GM18907 (cell line): ENCODE results near the gene SMIM41.

Experiments
- ATAC-seq: cut with Tn5 transposase; IDR thresholded peaks from one replicate; pipeline ENCODE4 v1.9.1; 2021; ENCODE audit warnings: mild to moderate bottlenecking, moderate library complexity; ENCODE audit not compliant: unreplicated experiment

The SMIM41 gene

GRCh38 chr12:52079576-52080402 lies at the start of gene SMIM41:
Gene SMIM41 (plus strand): TSS chr12:52079704. CDS start chr12:52079780, 76 bp downstream.
- ATAC-seq = no peak

GRCh38 chr12:52032446-52032803 lies 47.1 kb upstream of the SMIM41 start:
- ATAC-seq = no peak

- peak; percentile 90 for ATAC-seq
Measured at GRCh38 chr12:52032804-52033445, 46.6 kb upstream of the SMIM41 start.

- no peak for ATAC-seq
Measured at GRCh38 chr12:52033446-52034140, 45.9 kb upstream of the SMIM41 start.

- ATAC-seq = no peak
Measured at GRCh38 chr12:52035190-52035589, 44.3 kb upstream of the SMIM41 start.

- ATAC-seq = no peak
Measured at GRCh38 chr12:52035926-52036325, 43.6 kb upstream of the SMIM41 start.

- peak; percentile 36 for ATAC-seq
Measured at GRCh38 chr12:52036587-52037171, 42.8 kb upstream of the SMIM41 start.

GRCh38 chr12:52037248-52037861 lies 42.1 kb upstream of the SMIM41 start:
- no peak for ATAC-seq

GRCh38 chr12:52038447-52038846 lies 41.1 kb upstream of the SMIM41 start:
- ATAC-seq = no peak

GRCh38 chr12:52041035-52041434 lies 38.5 kb upstream of the SMIM41 start:
- no peak for ATAC-seq

GRCh38 chr12:52041695-52042123 lies 37.8 kb upstream of the SMIM41 start:
- ATAC-seq = no peak

- ATAC-seq = no peak
Measured at GRCh38 chr12:52042706-52043385, 36.7 kb upstream of the SMIM41 start.

GRCh38 chr12:52043386-52044212 lies 35.9 kb upstream of the SMIM41 start:
- ATAC-seq = no peak

- no peak for ATAC-seq
Measured at GRCh38 chr12:52044292-52044983, 35.1 kb upstream of the SMIM41 start.

- ATAC-seq = no peak
Measured at GRCh38 chr12:52045794-52046199, 33.7 kb upstream of the SMIM41 start.

GRCh38 chr12:52046859-52047258 lies 32.6 kb upstream of the SMIM41 start:
- no peak for ATAC-seq

GRCh38 chr12:52049286-52049685 lies 30.2 kb upstream of the SMIM41 start:
- no peak for ATAC-seq

GRCh38 chr12:52049688-52050087 lies 29.8 kb upstream of the SMIM41 start:
- ATAC-seq = no peak
